SK-N-SH (cell line): ENCODE measurements around the gene TMEM178A. TPM values are rescaled to one million over a fixed set of nuclear protein-coding genes. Genes with fewer than 3 reads are reported as not detected.

ENCODE experiments used
- CTCF ChIA-PET: fragments of 300-600, 350-600 bp; formaldehyde crosslinking; extraction: SDS; loops from one replicate; lab custom pipeline; 2021; lab: Yijun Ruan, JAX
- POLR2A ChIA-PET: fragments of 350-600 bp; sonication (Branson Sonifier 250); formaldehyde crosslinking; extraction: SDS; loops from one replicate; lab custom pipeline; 2020; ENCODE audit warnings: antibody characterized with exemption, inconsistent platforms; lab: Yijun Ruan, JAX
- DNase-seq: peaks from one replicate; pipeline ENCODE4 v3.0.0; 2012
- H2AFZ ChIP-seq: fragments of 200-600 bp; sonication (generic); 2 replicates; pipeline ENCODE4 v1.8.1; 2016; ENCODE audit warnings: antibody characterized with exemption, mild to moderate bottlenecking, low read depth
- H3F3A ChIP-seq: fragments of 200-600 bp; sonication (generic); replicated peaks from 2 replicates; pipeline ENCODE3; 2016; ENCODE audit warnings: antibody characterized with exemption, mild to moderate bottlenecking; ENCODE audit not compliant: insufficient read depth
- H3K27ac ChIP-seq, 2 experiments: fragments of 200-500 bp in 1 of 2; fragments of 200-600 bp in 1 of 2; sonication (Bioruptor generic) in 1 of 2; sonication (generic), shearing (Covaris generic) in 1 of 2; 2 replicates each; pipeline versions ENCODE4 v1.5.1 to v1.6.1; 2014 to 2016; ENCODE audit warnings: low read depth in 2 of 2, inconsistent platforms in 1 of 2, low read length in 1 of 2, mild to moderate bottlenecking in 1 of 2, mixed read lengths in 1 of 2
- H3K27me3 ChIP-seq: fragments of 200-600 bp; sonication (generic), shearing (Covaris generic); 2 replicates; pipeline ENCODE4 v1.6.1; 2016; ENCODE audit warnings: mixed run types; ENCODE audit not compliant: insufficient read depth
- H3K36me3 ChIP-seq, 2 experiments: fragments of 200-500 bp in 1 of 2; fragments of 200-600 bp in 1 of 2; sonication (Bioruptor generic) in 1 of 2; sonication (generic) in 1 of 2; replicated peaks in 1 of 2; 2 replicates each; pipeline versions ENCODE3 to v1.5.1; 2014 to 2016; ENCODE audit warnings: low read length in 1 of 2, mild to moderate bottlenecking in 1 of 2; ENCODE audit not compliant: insufficient read depth in 2 of 2, control insufficient read depth in 1 of 2
- H3K4me1 ChIP-seq, 2 experiments: fragments of 200-500 bp in 1 of 2; fragments of 200-600 bp in 1 of 2; sonication (Bioruptor generic) in 1 of 2; sonication (generic), shearing (Covaris generic) in 1 of 2; 2 replicates each; pipeline versions ENCODE4 v1.5.1 to v1.6.1; 2014 to 2016; ENCODE audit warnings: low read depth in 1 of 2, low read length in 1 of 2, mixed run types in 1 of 2; ENCODE audit not compliant: insufficient read depth in 2 of 2, control insufficient read depth in 1 of 2
- H3K4me2 ChIP-seq: fragments of 200-600 bp; sonication (generic), shearing (Covaris generic); 2 replicates; pipeline ENCODE4 v1.6.1; 2017; ENCODE audit warnings: mixed run types
- H3K4me3 ChIP-seq, 2 experiments: fragments of 200-500 bp in 1 of 2; fragments of 200-600 bp in 1 of 2; sonication (Bioruptor generic) in 1 of 2; sonication (generic), shearing (Covaris generic) in 1 of 2; 2 replicates each; pipeline versions ENCODE4 v1.5.1 to v1.8.1; 2014 to 2016; ENCODE audit warnings: low read depth in 2 of 2, inconsistent platforms in 1 of 2, low read length in 1 of 2, mild to moderate bottlenecking in 1 of 2, mixed read lengths in 1 of 2, moderate library complexity in 1 of 2
- H3K79me2 ChIP-seq: fragments of 200-600 bp; sonication (generic); 2 replicates; pipeline ENCODE4 v1.8.1; 2017; ENCODE audit warnings: mild to moderate bottlenecking; ENCODE audit not compliant: insufficient read depth
- H3K9ac ChIP-seq: fragments of 200-600 bp; sonication (generic); 2 replicates; pipeline ENCODE4 v1.6.1; 2017; ENCODE audit warnings: mixed run types
- H3K9me2 ChIP-seq: fragments of 200-600 bp; sonication (generic); 2 replicates; pipeline ENCODE4 v1.6.1; 2017; ENCODE audit warnings: mixed run types
- H3K9me3 ChIP-seq: fragments of 200-600 bp; sonication (generic); 2 replicates; pipeline ENCODE4 v1.6.1; 2017; ENCODE audit warnings: mixed run types, mild to moderate bottlenecking, moderate library complexity
- H4K20me1 ChIP-seq: fragments of 200-600 bp; sonication (generic); 2 replicates; pipeline ENCODE4 v1.6.1; 2017; ENCODE audit warnings: mild to moderate bottlenecking, mixed run types; ENCODE audit not compliant: insufficient read depth
- CHD2 ChIP-seq: fragments of 150-350 bp; IDR thresholded peaks from 2 replicates; pipeline ENCODE4 v1.6.1; 2018; ENCODE audit warnings: low read length; ENCODE audit not compliant: partially characterized antibody
- CTCF ChIP-seq: fragments of 200-600 bp; sonication (generic); IDR thresholded peaks from 2 replicates; pipeline ENCODE4 v1.6.1; 2017; ENCODE audit warnings: antibody characterized with exemption, mild to moderate bottlenecking, moderate library complexity
- EP300 ChIP-seq, 2 experiments: IDR thresholded peaks; 2 replicates each; pipeline versions ENCODE4 v1.4.0 to v1.6.1; 2012; ENCODE audit warnings: borderline replicate concordance in 1 of 2, low read depth in 1 of 2, low read length in 1 of 2
- FOSL2 ChIP-seq: IDR thresholded peaks from 2 replicates; pipeline ENCODE4 v1.4.0; 2012; ENCODE audit warnings: low read depth, mild to moderate bottlenecking, moderate library complexity, borderline replicate concordance
- FOXJ3 ChIP-seq: sonication (generic); formaldehyde crosslinking; IDR thresholded peaks from 2 replicates; pipeline ENCODE4 v1.5.1; 2020; ENCODE audit warnings: mild to moderate bottlenecking, missing genetic modification reagents
- FOXM1 ChIP-seq: IDR thresholded peaks from 2 replicates; pipeline ENCODE4 v1.4.0; 2012; ENCODE audit warnings: low read depth, mild to moderate bottlenecking
- GABPA ChIP-seq: IDR thresholded peaks from 2 replicates; pipeline ENCODE4 v1.4.0; 2012; ENCODE audit warnings: low read depth, mild to moderate bottlenecking
- IRF3 ChIP-seq: fragments of 150-350 bp; IDR thresholded peaks from 2 replicates; pipeline ENCODE4 v1.6.1; 2016; ENCODE audit warnings: mild to moderate bottlenecking, low read depth, low read length
- MAX ChIP-seq: IDR thresholded peaks from 2 replicates; pipeline ENCODE4 v1.4.0; 2012; ENCODE audit warnings: low read depth
- MXI1 ChIP-seq: IDR thresholded peaks from 2 replicates; pipeline ENCODE4 v1.6.1; 2012; ENCODE audit warnings: mild to moderate bottlenecking, low read depth, low read length, improper control_type of control experiment
- NRF1 ChIP-seq: IDR thresholded peaks from 2 replicates; pipeline ENCODE4 v1.6.1; 2012; ENCODE audit warnings: low read depth, mild to moderate bottlenecking, low read length
- PBX3 ChIP-seq: IDR thresholded peaks from 2 replicates; pipeline ENCODE4; 2012
- POLR2AphosphoS5 ChIP-seq: IDR thresholded peaks from 2 replicates; pipeline ENCODE4 v1.6.1; 2012; ENCODE audit warnings: low read depth, low read length
- REST ChIP-seq: IDR thresholded peaks from 2 replicates; pipeline ENCODE4 v1.6.1; 2012; ENCODE audit warnings: mild to moderate bottlenecking, low read depth, low read length, moderate library complexity
- SMC3 ChIP-seq: IDR thresholded peaks from 2 replicates; pipeline ENCODE4 v1.6.1; 2012; ENCODE audit warnings: low read depth, low read length, improper control_type of control experiment
- TAF1 ChIP-seq: IDR thresholded peaks from 2 replicates; pipeline ENCODE4 v1.6.1; 2012; ENCODE audit warnings: low read depth, mild to moderate bottlenecking, low read length, moderate library complexity, borderline replicate concordance
- TEAD4 ChIP-seq: IDR thresholded peaks from 2 replicates; pipeline ENCODE4 v1.4.0; 2012; ENCODE audit warnings: mild to moderate bottlenecking, borderline replicate concordance; ENCODE audit not compliant: insufficient read depth
- USF2 ChIP-seq: fragments of 150-350 bp; IDR thresholded peaks from 2 replicates; pipeline ENCODE4 v1.6.1; 2017; ENCODE audit warnings: antibody characterized with exemption, low read length, low read depth, borderline replicate concordance
- ZBTB33 ChIP-seq: IDR thresholded peaks from 2 replicates; pipeline ENCODE4 v1.4.0; 2012; ENCODE audit warnings: low read depth, borderline replicate concordance
- WGBS: methylation state at CpG from one replicate; pipeline ENCODE4 v1.1.6; 2017; ENCODE audit warnings: low lambda C conversion rate; 5-methylcytosine and 5-hydroxymethylcytosine counted together
- polyA plus RNA-seq, 3 experiments: library from polyadenylated mRNA; depleted of rRNA; stranded (reverse); fragments of >200 nt; gene quantifications; 2 replicates each; pipeline ENCODE4 v1.2.3, GENCODE V29; 2012

The TMEM178A gene
- polyA plus RNA-seq, 1 of the 3 experiments (the other 2 are of a cell fraction) = 0.84 TPM

- no peaks in the 10 kb centered on the region for H3K27me3 ChIP-seq
- H3K79me2 ChIP-seq = peaks cover 25% of the 10 kb centered on the region; the same call in 1 of the 2 replicates
- H3K27ac ChIP-seq = no peak overlapping the region
- H3F3A ChIP-seq = peaks cover 8% of the 10 kb centered on the region
- no peak overlapping the region for H2AFZ ChIP-seq
- no peaks in the 10 kb centered on the region for H3K9me3 ChIP-seq
- no peak overlapping the region for H3K4me2 ChIP-seq
- CTCF ChIA-PET = interaction anchor here (0.8 to 8.0 kb wide), 32 partner anchors 8 to 662 kb away, joined by 3 to 88 read pairs (median 4); no protein-coding TSS in a partner anchor
- TF ChIP-seq PBX3 (no peak), MAX (no peak), ZBTB33 (no peak), FOXM1 (no peak), TAF1 (no peak), GABPA (no peak), EP300 (IDR thresholded peaks at IDR 0.05; ENCODE audit: borderline replicate concordance in 1 of 2, low read depth in 1 of 2, low read length in 1 of 2) (no peak), IRF3 (no peak), FOSL2 (no peak), USF2 (no peak), CTCF (no peak), TEAD4 (no peak), NRF1 (no peak), FOXJ3 (no peak), POLR2AphosphoS5 (no peak), CHD2 (no peak), REST (no peak), SMC3 (no peak), MXI1 (no peak)
- 86% methylated on average over 5 of the region's 5 CpGs for WGBS
- H3K36me3 ChIP-seq = peaks cover 0 to 16% of the 10 kb centered on the region in 2 experiments
- DNase-seq = no peak
- no peak overlapping the region for H3K9ac ChIP-seq
- no peak overlapping the region for H3K4me3 ChIP-seq
- H3K4me1 ChIP-seq = peaks cover 5 to 10% of the 10 kb centered on the region in 2 experiments; a peak in 2 of 4 replicates
- H3K9me2 ChIP-seq = no peaks in the 10 kb centered on the region
- POLR2A ChIA-PET = no interaction called here
- no peaks in the 10 kb centered on the region for H4K20me1 ChIP-seq
Measured at GRCh38 chr2:39730276-39730675, 64.6 kb downstream of the TMEM178A start.
